SW 1271 (cell line): ENCODE results near the gene NANOS2.

Experiments used
- DNase-seq, 2 experiments: peaks; one replicate each; lab custom pipeline; 2025; lab: John Stamatoyannopoulos, UW

NANOS2 gene

DNA sequence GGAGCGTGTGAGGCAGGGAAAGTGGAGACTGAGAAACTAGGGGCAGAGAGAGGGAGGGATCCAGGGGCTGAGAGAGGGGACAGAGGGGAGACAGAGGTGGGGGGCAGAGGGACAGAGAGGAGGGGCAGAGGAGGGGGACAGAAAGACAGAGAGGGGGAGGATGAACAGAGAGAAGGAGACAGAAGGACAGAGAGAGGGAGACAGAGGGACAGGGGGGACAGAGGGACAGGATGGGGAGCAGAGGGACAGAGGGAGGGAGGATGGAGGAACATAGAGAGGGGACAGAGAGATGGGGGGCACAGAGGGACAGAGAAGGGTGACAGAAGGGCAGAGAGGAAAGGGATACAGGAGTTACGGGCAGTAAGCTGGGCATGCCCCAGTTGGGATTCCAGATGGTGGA lies 14.7 kb upstream of the NANOS2 start:
- DNase-seq: no peak

DNA sequence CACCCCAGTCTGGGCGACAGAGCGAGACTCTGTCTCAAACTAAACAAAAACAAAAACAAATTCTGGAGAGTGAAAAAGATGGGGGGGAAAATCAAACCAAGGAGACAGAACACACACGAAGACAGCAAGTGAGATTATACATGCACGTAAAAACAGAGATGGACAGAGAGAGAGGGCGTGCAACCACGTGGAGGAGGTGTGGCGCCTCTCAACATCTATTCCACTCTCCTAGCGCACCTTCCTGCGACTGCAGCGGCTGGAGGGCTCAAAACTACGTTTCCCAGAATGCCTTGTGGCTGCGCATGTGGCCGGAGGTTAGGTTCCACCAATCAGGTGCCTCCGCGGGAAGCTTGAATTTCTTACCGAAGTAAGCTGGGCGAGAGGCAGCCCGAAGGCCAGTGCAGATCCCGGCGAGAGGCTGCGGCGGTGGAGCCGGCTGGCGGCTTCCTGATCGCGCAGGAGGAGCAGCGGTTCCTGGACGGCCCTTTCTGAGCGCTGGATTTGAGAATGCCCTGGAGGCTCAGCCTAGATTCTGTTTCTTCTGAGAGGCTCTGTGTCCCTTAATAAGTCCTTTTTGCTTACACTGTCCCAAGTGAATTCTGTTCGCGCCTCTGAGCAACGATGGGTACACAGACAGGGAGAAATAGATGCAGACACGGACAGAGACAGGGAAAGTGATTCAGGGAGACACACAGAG lies 13.1 kb upstream of the NANOS2 start:
- DNase-seq: peak; percentile 78 to 88

DNA sequence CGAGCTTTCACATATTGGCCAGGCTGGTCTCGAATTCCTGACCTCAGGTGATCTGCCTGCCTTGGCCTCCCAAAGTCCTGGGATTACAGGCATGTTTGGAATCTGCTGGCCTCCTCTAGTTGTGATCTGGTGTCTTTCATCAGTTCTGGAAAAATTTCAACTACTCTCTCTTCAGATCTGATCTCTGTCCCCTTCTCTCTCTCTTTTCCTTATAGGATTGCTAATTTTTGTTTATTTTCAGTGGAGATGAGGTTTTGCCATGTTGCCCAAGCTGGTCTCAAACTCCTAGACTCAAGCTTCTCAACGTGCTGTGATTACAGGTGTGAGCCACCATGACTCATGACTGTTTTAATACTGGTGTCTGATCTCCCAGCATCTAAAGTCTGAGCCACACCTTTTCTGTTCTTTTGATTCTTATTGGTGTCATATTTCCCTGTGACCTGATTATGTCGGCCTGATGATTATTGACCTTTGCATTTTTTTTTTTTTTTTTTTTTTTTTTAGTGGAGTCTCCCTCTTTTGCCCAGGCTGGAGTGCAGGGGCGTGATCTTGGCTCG lies 10.4 kb upstream of the NANOS2 start:
- no peak for DNase-seq

DNA sequence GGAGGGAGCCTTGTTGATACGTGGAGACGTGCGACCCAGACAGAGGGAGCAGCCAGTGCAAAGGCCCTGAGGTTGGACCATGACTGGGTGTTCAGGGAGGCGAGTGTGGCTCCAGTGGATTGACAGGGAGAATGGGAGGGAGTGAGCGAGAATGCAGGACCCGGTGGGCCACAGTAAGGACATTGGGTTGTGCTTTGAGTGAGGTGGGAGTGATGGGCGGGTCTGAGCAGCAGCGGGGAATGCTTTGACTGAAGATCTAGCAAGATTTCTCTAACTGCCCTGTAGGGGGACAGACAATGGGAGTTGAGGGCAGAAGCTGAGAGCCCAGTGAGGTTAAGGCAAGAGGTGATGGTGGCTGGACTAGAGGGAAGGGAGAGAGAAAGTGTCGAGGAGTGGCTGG lies 7.7 kb upstream of the NANOS2 start:
- DNase-seq: no peak

DNA sequence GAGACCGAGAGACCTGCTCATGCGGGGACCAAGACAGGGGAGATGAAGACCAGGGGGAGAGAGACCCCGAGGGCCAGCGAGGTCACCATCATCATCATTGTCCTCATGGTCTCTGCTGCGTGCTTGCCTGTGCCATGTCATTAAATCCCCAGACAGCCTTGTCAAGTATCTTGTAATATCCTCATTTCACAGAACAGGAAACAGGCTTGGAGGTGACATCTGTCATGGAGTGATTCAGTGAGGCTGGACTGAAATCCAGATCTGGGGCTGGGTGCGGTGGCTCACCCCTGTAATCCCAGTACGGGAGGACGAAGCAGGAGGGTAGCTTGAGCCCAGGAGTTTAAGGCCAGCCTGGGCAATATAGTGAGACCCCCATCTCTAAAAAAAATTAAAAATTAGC lies 5.9 kb upstream of the NANOS2 start:
- no peak for DNase-seq

DNA sequence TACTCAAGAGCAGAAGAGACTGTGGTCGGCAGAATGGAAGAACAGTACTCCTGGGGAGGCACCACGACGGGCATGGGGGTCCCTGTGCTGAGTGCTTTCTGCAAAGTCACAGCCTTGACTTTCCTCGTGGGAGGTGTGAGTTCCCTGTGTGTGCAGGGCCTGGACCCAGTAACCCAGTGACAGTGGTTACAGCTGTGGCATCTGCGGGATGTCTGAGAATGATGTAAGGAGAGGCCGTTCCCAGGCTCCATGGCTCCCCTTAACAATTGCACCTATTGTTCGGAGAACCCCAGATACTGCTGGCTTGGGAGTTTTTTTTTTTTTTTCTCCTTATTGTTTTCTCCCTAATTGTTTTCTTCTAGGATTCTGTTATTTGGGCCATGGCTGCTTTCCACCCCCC lies 5.1 kb upstream of the NANOS2 start:
- no peak for DNase-seq

DNA sequence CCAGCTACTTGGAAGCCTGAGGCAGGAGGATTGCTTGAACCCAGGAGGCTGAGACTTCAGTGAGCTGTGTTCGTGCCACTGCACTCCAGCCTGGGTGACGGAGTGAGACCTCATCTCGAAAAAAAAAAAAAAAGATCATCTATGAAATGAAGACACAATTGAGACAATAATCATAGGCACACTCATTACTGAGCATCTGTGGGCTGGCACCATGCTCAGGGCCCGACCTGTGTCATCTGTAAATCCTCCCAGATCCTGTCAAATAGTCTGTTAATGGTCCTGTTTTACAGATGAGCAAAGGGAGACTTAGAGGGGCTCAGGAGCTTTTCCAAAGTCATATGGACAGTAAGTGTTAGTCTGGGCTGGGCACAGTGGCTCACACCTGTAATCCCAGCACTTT lies 4.1 kb upstream of the NANOS2 start:
- no peak for DNase-seq

DNA sequence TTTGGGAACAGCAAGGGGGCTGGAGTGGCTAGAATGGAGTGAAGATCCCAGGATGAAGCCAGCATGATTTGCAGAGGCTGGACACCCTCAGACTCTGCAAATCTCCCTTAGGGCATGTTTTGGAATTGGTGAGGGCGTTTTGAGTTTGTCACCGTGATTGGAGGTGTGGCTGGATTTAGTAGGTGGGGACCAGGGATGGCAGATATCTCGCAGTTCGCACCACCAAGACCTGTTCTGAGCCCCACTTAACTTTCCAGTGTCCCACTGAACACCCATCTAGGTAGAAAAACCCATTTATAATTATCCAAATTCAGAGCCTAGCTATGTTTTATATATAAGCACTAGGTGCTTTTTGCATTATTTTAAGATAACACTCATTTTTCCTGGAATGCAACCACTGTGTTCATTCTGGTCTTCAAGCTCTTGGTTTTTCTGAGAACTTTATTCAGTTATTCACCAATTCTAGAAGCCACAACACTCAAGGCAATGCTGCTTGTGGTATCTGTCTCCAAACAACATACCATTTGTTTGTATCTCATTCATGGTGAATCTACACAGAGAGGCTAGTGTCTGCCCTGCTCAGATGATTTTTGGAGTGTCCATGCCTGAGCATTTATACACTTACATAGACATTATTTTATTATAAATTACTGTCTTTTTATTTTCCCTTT lies 3.0 kb upstream of the NANOS2 start:
- DNase-seq: no peak

DNA sequence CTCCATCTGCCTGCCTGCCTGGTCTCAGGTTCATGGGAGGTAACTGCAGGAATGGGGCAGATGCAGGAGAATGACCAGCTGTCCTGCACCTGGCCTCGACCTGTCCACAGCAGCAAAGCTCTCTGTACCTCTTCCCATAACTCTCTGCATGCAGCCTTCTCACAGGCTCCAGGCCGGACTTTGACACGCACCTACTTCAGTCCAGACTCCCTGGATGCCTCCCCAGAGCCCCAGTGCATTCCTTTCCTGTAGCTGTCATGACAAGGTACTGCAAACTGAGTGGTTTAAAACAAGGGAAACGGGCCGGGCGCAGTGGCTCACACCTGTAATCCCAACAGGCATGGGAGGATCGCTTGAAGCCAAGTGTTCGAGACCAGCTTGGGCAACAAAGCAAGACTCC lies 3.3 kb downstream of the NANOS2 start:
- DNase-seq: no peak

DNA sequence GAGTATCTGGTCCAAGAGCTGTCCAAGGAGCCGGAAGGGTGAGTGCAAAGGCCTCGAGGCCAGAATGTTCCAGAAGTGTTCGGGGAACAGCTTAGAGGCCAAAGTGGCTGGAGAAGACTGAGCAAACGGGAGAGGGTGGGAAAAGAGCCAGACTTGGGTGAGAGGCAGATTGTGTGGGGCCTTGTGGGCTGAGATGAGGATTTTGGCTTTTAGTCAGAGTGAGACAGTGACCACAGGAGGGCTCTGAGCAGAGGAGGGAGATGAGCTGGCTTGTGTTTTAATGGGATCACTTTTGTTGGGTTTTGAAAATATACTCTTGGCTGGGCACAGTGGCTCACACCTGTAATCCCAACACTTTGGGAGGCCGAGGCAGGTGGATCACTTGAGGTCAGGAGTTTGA lies 5.6 kb downstream of the NANOS2 start:
- no peak for DNase-seq

DNA sequence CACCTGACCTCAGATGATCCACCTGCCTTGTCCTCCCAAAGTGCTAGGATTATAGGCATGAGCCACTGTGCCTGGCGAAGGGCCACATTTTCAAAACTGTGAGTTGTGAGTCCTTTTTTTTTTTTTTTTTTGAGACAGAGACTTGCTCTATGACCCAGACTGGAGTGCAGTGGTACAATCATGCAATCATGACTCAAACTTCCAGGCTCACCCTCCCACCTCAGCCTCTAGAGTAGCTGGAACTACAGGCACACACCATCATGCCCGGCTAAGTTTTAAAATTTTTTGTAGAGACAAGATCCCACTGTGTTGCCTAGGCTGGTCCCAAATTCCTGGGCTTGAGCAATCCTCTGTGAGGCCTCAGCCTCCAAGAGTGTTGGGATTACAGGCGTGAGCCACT lies 8.4 kb downstream of the NANOS2 start:
- no peak for DNase-seq

DNA sequence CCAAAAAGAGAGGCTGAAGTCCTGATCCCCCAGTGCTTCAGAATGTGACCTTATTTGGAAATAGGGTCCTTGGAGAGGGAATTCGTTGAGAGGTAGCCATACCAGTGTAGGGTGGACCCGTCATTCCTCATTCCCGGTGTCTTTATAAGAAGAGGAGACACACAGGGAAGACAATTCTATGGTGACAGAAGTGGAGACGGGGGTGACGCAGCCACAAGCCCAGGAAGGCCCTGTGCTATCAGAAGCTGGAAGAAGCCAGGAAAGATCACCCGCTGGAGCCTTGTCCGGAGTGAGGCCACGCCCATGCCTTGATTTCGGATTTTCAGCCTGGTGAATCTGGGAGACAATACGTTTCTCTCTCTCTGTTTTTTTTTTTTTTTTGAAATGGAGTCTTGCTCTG lies 9.6 kb downstream of the NANOS2 start:
- no peak for DNase-seq

DNA sequence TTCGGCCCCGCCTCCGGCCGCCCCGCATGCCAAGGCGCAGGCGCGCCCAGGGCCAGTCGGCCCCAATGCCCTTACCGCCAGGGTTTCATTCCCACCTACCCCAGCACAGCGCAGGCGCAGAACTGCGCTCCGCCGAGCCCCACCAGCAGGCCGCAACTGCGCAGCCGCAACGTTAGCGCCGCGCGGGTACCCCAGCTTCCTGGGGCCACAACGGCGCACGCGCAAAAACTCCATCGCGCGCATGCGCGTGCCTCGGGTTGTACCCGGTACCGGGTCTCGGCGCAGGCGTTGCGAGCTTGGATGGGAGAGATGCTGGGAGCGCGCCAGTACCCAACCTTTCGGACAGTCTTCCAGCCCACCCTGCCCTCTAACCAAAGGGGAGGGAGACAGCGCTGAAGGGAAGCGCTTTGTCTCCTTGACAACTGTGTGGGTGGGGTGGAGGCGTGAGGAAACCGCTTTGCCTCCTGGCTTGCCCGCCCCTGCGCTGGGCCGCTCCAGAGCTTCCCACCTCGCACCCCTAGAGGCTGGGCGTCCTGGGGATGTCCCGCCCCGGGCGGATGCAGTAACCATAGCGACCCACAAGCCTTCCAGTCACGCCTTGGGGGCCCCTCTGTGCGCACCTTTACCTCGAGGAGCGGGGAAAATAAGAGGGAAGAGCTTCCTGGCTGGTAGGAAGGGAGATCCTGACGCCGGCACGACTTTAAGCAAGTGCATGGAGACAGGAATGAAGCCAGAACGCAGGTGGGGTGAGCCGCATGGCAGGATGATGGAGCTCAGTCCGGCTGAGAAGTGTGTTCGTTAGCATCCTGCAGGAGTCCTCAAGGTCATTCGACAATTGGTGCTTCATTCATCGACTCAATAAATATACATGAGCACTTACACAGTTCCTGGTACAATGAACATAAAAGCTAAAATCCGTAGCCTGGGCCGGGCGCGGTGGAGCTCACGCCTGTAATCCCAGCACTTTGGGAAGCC lies 11.6 kb downstream of the NANOS2 start:
- DNase-seq: peak; percentile 71 to 87

DNA sequence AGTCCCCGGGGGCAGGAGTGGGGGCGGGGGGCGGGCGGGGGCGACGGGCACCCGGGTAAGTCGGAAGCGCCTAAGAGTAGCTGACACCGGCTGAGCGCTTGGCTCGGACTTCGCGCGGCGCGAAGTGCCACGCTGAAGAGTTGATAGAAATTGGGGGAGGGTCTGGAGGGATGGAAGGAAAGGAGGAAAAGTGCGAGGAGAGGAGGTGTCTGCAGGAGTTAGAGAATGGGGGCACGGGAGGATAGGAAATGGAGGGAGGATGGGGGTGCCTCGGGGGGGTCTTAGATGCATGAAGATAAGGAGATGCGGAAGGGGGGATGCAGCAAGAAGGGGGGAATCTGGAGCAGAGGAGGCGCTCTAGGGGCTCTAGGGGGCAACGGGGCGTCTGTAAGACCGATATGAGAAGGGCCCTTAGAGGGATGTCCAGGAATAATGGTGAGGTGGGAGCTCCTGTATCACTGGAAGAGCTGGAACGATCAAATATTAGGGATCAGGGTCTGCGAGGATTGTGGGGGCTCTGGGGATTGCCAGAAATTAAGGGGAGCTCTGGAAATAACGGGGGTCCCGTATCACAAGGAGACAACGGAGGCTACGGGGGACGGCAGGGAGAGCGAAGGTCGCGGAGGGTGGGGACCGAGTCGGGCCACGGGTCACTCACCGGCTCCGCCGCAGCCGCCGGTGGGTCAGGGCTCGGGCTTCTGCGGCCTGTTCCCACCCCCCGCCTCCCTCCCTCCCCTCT lies 12.5 kb downstream of the NANOS2 start, which contains the start of gene MYPOP:
Gene MYPOP, minus strand, starts transcription at position 702 of the 739 bp plus-strand sequence. CDS start 840 bp downstream, outside the sequence.
- no peak for DNase-seq

DNA sequence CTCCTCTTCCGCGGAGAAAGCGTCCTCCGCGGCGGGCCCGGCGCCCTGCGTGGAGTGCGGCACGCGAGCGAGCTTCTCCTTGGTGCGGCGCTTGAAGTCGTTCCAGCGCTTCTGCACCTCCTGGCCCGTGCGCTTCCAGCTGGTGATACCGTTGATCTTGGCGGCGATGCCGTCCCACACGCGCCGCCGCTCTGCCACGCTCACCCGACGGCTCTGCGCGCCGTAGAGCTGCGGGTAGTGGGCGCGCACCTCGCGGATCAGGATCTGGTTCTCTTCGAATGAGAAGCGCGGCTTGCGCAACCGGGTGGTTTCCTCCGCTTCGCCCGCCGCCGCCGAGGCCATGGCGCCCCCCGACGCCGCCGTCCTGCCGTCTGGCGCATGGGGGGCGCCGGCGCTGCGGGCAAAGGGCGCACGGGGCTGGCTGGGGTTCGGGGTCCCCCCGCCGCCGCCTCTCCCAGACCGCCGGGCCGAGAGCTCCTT lies 13.1 kb downstream of the NANOS2 start:
- no peak for DNase-seq

DNA sequence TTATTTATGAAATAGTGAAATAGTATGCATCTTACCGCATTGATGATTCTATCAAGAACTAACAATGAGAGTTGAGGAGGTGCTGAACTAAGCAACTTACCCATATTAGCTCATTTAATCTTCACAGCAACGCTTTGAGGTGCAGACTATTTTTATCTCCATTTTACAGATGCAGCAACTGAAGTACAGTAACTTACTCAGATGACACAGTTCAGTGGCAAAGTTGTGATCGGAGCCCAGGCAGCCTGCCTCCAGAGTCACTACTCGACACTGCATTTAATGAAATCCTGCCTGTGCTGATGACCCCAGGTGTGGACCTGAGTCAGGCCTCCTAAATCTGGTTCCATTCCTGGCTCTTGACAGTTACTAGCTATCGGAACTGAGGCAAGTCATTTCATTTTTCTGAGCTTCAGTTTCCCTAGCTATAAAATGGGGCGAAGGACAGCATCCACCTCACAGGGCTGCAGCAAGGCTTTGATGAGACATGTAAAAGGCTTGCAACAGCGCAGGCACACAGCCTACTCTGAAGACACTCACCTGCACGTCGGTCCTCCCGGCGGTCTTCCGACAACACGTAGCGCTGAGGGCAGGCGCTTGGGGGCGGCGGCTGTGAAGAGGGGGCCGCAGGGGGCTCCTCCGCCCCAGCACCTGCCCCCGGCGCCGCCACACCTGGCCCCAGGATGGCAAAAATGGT lies 13.7 kb downstream of the NANOS2 start:
- DNase-seq: no peak

DNA sequence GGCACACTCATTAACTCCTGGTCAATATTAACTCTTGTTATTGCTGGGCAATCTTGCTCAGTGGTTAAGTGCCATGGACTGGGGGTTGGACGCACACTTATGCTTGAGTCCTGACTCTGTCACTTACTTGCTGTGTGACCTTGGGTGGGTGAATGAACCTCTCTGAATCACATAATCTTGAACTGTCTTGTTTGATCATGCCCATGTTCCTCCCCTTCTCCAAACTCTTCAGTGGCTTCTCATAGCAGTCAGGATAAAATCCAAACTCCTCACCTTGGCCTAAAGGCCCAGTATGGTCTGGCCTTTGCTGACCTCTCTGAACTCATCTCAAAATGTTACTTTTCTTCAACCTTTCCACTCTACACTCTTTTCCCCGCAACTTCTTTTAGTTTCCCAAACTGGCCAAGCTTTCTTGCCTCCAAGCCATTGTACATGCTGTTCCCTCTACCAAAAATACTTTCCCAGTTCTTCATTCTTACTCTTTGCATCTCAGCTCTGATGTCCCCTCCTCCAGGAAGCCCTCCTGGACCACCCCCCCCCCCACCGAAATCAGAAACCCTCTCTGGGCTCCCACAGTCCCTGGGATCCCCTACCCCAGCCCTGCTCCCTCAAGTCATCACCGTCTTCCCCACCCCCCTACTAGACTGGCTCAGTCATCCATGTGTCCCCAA lies 14.5 kb downstream of the NANOS2 start:
- no peak for DNase-seq

DNA sequence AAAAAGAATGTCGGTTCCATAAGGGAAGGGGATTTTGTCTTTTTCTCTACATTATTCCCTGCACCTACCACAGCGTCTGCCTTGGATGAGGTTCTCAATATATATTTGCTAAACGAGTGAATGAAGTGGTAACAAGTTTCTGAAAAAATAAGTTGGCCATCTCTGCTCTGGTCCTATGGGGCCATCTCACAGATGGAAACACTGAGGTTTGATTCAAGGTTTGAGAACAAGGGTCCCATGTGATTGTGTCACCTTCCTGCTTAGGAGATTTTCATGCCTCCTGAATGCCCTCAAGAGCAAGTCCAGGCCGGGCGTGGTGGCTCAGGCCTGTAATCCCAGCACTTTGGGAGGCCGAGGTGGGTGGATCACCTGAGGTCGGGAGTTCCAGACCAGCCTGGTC lies 15.3 kb downstream of the NANOS2 start:
- DNase-seq: no peak

DNA sequence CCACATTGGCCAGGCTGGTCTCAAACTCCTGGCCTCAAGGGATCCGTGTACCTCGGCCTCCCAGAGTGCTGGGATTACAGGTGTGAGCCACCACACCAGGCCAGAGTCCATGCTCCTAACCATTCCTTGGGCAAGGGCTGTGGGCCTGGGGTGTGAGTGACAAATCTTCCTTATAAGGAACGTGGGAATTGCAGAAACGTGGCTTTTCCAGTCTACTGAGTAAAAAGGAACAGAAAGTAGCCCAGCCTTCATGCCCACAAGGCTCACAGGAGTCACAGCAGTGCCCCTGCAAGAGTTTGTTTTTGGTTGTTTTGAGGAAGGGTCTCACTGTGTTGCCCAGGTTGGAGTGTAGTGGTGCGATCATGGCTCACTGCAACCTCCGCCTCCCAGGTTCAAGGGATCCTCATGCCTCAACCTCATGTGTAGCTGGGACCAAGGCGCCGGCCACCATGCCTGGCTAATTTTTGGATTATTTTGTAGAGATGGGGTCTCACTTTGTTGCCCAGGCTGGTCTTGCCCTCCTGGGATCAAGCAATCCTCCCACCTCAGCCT lies 17.2 kb downstream of the NANOS2 start:
- no peak for DNase-seq
